GM18907 (cell line): ENCODE results near the gene CBLB.
A peak's percentile ranks its signal among the peaks of the same experiment; 100 is the strongest.
"Not testable (repeated sequence)": the region's sequence is repeated elsewhere in the genome, so short reads cannot be mapped to it uniquely, and the experiment has no call there.

ENCODE experiments used
- ATAC-seq: cut with Tn5 transposase; IDR thresholded peaks from one replicate; pipeline ENCODE4 v1.9.1; 2021; ENCODE audit warnings: mild to moderate bottlenecking, moderate library complexity; ENCODE audit not compliant: unreplicated experiment

The CBLB gene

DNA sequence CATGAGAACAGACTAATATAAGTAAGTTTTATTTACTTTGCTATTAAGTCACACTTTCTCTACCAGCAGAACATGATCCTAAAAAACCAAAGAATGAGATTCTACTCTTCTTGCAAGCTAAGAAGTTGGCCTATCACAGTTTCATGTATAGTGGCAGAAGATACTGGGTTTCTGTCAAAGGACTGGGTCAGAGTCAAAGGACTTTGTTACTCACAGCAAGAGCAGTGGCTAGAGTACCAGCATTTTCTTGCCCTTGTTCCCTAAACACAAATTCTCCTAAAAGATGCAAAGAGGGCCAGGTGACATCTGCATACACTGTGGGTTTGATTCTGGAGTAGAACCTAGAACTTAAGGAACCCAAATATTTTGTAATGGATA is 105.2 kb downstream of the CBLB start:
- no peak for ATAC-seq

DNA sequence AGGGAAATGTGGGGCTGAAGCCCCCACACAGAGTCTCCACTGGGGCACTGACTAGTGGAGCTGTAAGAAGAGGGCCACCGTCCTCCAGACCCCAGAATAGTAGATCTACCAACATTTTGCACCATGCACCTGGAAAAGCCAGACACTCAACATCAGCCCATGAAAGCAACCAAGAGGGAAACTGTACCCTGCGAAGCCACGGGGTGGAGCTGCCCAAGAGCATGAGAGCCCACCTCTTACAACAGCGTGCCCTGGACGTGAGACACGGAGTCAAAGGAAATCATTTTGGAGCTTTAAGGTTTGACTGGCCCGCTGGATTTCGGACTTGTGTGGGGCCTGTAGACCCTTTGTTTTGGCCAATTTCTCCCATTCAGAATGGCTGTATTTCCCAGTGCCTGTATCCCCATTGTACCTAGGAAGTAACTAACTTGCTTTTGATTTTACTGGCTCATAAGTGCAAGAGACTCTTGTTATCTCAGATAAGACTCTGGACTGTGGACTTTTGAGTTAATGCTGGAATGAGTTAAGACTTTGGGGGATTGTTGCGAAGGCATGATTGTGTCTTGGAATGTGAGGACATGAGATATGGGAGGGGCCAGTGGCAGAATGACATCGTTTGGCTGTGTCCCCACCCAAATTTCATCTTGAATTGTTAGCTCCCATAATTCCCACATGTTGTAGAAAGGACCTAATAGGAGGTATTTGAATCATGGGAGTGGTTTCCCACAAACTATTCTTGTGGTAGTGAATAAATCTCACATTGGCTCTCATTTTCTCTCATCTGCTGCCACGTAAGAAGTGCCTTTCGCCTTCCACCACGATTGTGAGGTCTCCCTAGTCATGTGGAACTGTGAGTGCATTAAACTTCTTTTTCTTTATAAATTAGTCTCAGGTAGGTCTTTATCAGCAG is 105.8 kb downstream of the CBLB start:
- ATAC-seq, result no peak

DNA sequence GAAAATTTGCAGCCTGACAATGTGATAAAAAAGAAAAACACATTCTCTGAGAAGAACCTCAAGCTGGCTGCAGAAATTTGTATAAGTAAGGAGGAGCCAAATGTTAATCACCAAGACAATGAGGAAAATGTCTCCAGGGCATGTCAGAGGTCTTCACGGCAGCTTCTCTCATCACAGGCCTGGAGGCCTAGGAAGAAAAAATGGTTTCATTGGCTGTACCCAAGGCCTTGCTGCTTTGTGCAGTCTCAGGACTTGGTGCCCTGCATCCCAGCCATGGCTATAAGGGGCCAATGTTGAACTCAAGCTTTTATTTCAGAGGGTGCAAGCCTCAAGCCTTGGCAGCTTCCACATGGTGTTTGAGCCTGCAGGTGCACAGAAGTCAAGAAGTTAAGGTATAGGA is 106.6 kb downstream of the CBLB start:
- not testable (repeated sequence) for ATAC-seq

DNA sequence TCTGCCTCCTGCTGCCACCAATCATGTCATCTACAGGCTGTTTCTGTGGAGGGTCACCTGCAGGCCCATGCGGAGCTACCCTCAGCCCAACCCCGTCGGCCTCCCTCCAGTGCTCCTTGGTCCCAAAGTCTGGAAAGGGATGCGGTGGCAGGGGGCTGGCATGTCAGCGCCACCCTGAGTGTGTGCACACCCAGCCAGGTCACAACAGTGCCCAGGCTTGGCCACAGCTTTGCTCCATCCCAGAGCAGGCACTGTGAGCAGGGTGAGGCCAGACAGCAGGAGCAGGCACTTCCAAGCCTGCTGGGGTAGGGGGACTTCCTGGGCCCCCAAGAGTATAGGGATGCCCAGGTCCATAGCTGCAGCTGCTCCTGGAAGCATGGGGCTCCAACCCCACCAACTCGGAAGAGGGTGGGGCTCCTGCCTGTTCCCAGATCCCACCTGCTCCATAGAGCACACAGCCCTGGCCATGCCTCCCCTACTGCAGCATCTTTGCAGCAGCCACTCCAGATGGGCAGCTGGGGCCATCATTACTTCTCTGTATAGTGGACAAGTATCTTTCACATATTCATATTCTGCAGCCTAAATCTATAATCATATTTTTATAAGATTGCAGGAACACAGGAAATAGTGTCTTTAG is 109.3 kb downstream of the CBLB start:
- no peak for ATAC-seq

DNA sequence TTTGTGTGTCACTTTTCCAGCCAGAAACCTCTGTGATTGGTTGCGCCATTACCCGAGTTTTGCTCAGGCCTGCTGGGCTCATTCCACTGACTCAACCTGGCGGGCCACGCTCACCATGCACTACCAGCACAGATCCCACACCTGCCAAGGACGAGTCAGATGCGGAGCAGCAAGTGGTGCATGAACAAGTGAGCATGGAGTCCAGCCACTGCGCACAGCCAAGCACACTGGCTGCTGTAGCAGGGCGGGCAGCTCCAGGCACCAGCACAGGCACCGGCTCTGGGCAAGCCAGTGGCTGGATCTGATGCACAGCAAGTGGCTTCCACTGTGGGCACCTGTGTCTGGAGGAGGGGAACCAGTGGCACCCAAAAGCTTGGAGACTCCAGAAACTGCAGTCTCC is 110.4 kb downstream of the CBLB start:
- no peak for ATAC-seq

DNA sequence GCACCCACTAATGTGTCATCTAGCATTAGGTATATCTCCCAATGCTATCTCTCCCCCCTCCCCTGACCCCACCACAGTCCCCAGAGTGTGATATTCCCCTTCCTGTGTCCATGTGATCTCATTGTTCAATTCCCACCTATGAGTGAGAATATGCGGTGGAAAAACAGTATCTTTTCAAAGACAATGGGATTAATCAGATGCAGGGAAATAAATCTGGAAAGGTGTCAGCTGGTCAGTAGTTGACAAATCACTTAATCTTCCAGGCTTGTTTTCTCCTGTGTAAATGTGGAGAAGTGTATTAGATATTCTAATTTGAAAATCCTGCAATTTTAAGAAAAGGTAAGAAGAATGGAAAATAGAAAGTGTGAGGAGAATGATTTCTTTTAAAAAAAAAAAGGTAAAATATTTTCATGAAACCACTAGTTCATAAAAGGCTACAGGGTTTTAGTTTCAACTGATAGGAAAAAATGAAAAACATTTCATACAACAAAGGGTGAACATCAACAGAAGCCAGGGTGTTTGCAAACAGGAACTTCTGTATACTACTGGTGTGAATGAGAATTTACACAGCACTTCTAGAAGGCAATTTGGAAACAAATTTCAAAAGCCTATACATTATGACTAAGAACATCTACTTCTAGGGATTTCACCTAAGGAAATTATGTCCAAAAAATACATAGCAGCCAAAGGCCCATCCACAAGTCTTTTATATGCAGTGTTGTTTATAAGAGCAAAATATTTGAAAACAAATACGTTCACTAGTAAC is 113.5 kb downstream of the CBLB start:
- no peak for ATAC-seq

DNA sequence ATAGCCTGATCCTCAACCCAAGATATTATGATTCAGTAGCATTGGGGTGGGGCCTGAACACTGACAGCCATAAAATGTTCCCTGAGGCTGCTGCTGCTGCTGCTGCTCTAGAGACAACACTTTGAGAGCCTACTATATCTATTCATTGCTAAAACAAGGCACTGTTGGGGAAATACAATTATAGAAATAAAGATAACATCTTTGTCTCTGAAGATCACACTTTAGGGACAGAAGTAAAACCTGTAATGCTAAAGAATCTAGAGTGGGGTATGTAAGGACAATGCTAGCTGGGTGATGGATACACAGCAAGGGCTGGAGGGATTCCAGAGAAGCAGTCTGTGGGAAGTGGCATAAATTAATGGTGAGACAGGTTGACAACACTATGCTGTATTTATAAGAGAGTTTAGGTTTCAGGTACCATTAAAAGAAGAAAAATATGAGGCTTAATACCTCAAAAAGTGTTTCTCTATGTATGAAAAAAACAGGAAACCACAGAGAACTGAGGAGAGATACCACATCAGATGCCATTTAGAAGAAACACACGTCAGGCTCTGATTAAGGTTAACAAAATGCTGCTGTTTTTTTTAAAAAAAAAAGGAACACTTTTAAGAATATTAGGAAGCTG is 115.9 kb downstream of the CBLB start:
- ATAC-seq, result peak; percentile 70

DNA sequence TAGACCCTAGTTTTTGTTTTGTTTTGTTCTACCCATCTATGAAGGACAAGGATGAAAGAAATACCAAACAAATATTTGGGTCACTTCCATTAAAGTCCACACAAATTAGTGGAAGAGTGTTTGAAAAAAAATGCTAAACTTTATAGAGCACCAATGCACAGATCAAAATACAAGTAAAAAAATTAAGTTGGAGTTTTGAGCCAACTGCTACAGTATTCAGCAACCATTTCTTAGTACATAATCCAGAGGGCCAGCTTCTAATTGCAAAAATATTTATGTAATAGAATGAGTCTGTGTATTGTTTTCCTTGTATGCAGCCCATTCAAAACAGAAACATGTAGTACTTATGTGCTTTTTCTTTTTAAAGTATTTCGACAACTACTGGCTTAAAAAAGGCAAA is 121.1 kb downstream of the CBLB start:
- ATAC-seq, result no peak

DNA sequence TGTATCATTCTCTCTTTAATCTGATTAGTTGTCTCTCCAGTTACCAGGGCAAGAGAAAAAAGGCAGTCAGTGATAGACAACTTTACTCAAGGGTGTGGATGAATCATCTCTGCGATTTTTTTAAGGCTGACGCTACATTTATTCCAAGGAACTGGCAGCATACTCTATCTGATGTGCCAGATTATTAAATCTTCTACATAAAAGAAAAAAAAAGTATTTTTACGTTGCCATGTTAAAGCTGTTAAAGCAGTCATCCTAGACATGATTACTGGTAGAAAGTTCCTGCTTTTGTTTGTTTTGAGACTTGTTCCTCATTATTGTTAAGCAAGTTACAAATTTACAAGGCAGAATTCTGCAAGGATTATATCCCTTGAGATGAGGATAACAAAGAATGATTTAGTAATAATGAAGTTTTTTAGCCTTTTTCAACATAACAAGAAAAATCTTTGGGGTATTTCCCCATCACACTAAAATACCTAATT is 121.7 kb downstream of the CBLB start:
- no peak for ATAC-seq

DNA sequence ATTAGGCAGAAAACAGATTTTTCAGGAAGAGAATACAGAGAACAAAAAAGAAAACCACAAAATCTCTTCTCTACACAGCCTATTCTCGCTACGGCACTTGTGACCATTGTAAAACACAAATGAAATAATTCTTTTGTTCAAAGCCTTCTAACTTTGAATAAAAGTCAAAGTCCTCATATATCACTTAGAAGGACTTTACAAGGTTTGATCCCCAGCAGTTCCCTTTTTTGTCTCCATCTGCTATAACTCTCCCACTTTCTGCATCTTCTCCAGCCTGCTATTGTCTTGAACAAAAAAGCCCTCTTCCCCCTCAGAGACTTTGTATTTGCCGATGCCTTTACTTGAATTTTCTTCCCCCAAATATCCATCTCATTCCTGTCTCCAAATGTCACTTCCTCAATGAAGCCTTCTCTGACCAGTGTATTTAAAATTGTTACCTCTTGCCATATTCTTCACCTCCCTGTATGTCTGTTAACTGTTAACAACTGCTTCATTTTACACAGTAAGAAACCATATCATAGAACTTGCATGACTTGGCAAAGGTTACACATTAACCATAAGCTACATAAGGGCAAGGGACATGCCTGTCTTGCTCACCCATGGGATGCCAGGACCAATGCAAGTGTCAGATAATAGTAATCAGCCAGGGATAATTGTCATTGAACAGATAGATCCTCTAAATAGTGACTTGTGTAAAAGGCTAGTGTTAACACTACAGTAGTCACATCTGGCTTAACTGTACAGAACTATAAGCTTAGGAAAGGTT is 122.4 kb downstream of the CBLB start:
- peak; percentile 97 for ATAC-seq

DNA sequence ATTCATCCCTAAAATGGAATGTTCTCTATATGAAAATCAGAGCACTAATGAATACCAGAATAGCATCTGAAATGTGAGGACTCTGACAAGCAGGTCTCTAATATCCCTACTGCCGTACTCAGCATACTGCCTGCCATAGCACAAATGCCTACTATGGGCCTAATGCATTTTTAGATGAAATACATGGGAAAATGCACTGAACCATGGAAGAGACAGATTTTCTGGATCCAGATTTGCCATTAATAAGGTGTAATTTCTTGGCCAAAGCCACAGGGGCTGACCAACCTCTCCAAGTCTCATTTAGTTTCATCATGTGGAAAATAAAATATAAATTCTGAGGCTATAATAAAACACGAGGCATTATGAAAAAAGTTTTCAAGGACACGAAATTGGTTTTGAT is 123.8 kb downstream of the CBLB start:
- no peak for ATAC-seq

DNA sequence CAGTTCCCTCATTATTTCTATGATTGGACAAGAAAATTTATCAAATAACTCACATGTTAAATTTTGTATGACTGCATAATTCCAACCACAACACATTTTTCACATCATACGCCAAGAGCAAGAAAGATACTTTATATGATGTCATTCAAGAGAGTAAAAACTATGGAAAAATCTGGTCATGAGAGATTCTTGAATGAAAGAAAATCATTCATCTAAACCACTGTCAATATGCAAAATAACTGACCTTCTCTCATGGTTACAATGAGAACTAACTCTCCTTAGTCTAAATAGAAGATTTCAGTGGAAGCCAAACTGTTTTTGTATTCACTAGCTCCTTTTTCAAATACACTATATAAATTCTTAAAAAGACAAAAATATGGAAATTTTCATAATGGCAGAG is 124.6 kb downstream of the CBLB start:
- no peak for ATAC-seq

DNA sequence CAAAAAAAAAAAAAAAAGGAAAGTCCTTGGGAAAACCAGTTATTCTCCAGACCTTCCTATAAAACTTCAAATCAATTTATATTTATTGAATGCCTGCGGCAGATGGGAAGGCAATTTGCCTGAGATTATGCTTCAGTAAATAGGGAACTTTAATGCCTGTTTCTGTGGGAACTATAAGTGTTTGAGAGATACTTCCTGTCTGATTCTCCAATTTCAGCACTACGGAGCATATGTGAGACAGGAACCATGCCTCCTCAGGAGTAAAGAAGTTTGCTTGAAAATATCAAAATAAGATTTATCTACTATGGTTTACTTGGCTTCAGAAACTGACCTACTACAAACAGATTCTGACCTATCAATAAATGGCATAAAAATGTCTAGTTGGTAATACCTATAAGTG is 135.5 kb downstream of the CBLB start:
- ATAC-seq, result no peak

DNA sequence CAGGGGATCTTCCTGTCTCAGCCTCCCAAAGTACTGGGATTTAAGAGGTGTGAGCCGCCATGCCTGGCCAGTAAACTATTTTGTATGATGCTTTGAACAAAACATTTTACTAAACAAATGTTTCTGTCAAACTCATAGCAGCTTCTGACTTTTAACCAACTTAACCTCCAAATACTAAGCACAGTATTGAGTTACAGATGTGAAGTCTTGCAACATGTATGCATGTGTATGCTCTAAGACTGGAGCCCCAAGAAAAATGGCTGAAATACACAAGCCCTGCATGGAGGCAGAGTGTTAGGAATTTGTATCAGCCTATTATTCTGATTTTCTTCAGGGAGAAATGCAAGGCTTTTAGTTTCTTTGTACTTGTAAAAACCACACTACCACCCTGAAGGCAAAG is 137.1 kb downstream of the CBLB start:
- no peak for ATAC-seq

DNA sequence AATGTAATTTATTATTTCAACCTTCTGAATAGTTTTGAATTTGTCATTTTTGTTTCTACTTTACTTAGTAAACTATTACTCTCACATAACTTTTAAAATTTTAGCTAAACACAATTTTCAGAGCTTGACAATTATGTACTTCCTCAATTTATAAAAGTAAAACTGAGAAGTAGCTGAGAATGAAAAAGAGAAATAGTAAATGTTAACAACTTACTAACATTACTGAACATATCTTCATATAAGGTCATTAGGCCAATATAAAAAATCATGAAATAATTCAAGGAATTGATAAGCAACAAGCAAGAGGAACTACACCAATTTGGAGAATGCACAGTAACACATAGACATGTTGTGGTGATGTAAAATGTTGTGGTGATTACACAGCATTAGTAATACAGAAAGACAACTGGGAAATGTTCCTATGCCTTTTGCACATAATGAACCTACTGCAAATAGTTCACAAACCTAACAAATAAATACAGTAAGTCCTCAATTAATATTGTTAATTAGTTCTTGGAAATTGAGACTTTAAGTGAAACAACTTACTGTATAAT is 137.9 kb downstream of the CBLB start:
- peak; percentile 60 for ATAC-seq

DNA sequence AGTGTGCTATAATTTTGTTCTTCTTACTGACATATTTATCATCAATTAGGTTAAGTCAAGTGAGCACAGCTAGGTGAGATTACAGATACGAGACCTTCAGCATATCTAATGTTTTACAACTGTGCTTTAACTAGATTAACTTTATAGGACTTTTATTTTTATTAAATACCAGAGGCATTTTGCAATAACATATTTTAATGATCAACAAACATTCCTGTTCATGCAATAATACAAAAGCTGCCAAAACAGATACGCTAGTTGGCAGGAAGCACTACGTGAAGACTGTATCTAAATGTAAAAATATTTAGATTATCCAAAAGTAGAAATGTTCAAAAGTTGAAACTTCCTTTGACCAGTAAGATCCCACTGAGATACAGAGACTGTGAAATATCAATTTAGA is 139.1 kb downstream of the CBLB start:
- ATAC-seq, result no peak

DNA sequence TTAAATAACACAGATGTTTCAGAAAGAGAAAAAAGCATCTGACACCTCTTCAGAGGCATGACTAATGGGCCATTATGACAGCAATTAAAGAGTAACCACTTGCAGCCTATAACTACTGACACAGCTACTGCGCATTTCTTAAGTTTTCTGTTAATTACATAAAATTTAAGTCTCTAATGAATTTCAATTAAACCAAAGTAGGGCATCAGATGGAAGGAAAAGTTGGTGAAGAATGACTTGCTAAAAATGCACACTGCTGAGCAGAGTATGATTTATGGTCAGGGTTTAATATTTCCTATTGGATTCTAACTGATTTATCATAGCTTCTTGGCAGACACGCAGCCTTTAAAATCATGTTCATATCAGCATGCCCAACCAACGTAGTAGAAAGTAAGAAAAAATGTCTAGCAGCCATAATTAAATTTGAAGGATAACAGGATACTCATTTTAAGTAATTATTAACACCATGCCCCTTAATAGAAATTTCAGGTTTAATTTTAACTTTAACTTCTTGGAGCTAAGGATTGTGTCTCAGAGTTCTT is 140.0 kb downstream of the CBLB start:
- ATAC-seq, result no peak

DNA sequence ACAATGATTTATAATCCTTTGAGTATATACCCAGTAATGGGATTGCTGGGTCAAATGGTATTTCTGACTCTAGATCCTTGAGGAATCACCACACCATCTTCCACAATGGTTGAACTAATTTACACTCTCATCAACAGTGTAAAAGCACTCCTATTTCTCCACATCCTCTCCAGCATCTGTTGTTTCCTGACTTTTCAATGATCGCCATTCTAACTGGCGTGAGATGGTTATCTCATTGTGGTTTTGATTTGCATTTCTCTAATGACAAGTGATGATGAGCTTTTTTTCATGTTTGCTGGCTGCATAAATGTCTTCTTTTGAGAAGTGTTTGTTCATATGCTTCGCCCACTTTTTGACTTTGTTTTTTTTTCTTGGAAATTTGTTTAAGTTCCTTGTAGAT is 141.8 kb downstream of the CBLB start:
- not testable (repeated sequence) for ATAC-seq

DNA sequence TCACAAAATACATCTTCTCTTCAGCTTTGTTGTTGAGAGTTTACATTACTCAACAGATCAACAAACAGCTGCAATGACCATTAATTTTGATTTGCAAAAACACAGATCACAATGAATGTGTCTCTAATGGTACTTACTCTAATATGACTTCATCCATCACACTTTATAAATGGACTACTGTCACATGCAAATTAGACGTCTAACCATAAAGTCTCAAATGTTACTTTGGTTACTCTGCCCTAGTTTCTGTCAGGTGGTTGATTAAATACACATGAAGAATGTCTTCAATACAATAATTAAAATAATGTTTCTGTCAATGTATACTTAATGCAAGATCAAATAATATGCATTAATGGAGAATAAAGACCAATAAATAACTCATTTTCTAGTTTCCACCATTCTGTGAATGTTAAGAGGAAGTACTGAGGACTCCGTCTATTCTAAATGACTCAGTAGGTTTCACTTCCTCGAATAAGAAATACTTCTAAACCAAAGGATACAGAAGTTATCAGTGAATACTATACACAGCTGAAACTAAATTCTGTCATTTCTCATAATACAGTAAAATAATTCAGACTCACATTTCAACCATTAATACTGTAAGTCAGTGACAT is 145.8 kb downstream of the CBLB start:
- peak; percentile 100 for ATAC-seq
